GM12875 (cell line): ENCODE results near the gene NVL.

Source experiments
- H3K4me3 ChIP-seq: one replicate; pipeline ENCODE4 v1.5.1; 2011; ENCODE audit warnings: low read depth, low read length, control low read depth
- CTCF ChIP-seq: IDR thresholded peaks from 2 replicates; pipeline ENCODE4 v1.5.1; 2011; ENCODE audit warnings: low read depth, mild to moderate bottlenecking, control low read depth, inconsistent platforms, low read length, moderate library complexity, borderline replicate concordance; ENCODE audit not compliant: insufficient read depth

Gene NVL

DNA sequence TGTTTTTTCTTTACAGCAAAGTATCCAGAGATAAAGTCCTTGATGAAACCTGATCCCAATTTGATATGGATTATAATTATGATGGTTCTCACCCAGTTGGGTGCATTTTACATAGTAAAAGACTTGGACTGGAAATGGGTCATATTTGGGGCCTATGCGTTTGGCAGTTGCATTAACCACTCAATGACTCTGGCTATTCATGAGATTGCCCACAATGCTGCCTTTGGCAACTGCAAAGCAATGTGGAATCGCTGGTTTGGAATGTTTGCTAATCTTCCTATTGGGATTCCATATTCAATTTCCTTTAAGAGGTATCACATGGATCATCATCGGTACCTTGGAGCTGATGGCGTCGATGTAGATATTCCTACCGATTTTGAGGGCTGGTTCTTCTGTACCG lies 140.4 kb downstream of the NVL start:
- H3K4me3 ChIP-seq: no peak overlapping the region
- no peak for TF ChIP-seq CTCF

DNA sequence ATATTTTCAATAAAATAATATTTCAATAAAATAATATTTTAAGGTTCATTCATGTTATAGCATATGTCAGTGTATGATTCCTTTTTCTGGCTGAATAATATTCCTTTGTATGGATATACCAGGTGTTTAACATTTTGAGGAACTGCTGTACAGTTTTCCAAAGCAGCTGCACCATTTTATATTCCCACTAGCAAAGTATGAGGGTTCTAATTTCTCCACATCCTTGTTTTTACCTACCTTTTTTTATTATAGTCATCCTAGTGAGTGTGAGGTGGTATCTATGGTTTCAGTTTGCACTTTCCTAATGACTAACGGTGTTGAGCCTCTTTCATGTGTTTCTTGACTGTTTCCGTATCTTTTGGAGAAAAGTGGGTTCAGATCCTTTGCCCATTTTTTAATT lies 141.7 kb downstream of the NVL start:
- no peak for TF ChIP-seq CTCF
- H3K4me3 ChIP-seq: no peak overlapping the region

DNA sequence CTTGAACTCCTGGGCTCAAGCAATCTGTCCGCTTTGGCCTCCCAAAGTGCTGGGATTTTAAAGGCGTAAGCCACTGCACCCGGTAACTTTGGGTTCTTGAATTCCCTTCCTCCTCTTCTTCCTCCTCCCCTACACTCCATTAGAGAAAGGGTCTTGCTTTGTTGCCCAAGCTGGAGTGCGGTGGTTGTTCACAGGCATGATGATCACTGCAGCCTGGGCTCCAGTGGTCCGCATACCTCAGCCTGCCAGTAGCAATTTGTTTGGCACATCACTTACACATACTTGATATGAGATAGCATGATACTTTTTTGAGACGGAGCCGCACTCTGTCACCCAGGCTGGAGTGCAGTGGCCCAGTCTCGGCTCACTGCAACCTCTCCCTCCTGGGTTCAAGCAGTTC lies 144.8 kb downstream of the NVL start:
- no peak for TF ChIP-seq CTCF
- H3K4me3 ChIP-seq: peak overlapping the region; percentile 91

DNA sequence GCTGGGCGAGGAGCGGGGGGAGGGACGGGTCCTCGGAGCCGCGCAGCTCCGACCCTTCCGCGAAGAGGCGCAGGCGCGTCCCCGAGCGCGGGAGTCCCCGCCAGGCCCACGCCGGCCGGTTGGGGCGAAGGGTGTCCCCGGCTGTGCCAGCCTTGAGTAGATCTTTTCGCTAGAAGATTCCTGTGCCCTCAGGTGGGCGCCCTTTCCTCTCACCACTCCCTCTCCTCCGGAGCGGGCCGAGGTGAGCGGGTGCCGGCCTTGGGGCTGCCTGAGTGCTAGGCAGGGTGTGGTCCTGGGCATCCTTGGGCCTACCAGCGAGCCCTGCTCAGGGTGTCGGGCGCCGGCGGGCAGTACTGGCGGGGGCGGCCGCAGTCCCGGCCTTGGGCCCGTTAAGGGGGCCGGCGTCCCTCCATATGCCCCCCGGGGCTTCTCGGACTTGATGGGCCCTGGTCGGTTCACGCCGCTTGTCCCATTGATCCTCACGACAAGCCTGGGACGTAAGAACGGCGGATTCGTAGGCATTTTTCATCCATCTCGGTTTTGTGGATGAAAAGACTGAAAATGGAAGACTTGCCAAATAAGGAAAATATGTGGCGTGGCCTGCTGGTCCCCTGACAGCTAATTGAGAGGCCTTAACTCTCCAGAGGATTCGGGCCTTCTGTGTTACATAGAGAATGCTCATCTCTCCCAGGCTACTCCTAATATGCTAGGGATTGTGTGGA lies 146.2 kb downstream of the NVL start:
- no peak for TF ChIP-seq CTCF

GRCh38 chr1:224182866-224183590 lies 146.9 kb downstream of the NVL start, which contains the start of gene DEGS1:
TSS of gene DEGS1 (plus strand) at chr1:224183240. CDS start at chr1:224183337, 97 bp downstream.
- TF ChIP-seq CTCF: no peak
- H3K4me3 ChIP-seq: peak within 1 kb of the TSS; percentile 91

More for the DNA sequence above, 146.2 kb downstream of the NVL start:
- H3K4me3 ChIP-seq: peak overlapping the region; percentile 91

GRCh38 chr1:224182057-224182865 lies 147.7 kb downstream of the NVL start:
- no peak for TF ChIP-seq CTCF

More at GRCh38 chr1:224182057-224182865, 147.7 kb downstream of the NVL start:
- H3K4me3 ChIP-seq: peak overlapping the region; percentile 91
